Activated T-helper 1 cell treated with Interleukin-2 at 50 U/mL for 16 hours (primary cell): ENCODE results near the gene INTS6.

Source experiments
- DNase-seq: peaks from one replicate; pipeline ENCODE4 v3.0.0-alpha.2; 2020; ENCODE audit warnings: low read depth

INTS6 gene

DNA sequence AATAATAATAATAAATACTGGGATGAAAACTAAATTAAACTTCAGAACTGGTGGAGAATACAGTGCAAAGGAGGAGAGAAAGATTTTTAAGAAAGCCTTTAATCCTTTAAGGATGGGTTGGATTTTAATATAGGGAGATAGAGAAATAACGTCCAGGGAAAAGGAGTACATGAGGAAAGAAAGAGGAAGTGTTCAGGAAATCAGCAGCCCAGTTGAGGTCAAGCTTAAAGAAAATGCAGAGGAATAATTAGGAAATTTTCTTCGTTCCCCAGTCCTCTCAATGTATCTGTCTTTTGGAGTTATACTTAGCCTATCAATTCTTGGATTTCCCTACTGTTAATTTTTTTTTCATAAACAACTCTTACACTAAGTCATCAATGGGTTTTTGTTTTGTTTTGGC lies 47.7 kb downstream of the INTS6 start:
- no peak for DNase-seq

GRCh38 chr13:51397262-51397941 lies 55.4 kb downstream of the INTS6 start:
- DNase-seq = no peak

DNA sequence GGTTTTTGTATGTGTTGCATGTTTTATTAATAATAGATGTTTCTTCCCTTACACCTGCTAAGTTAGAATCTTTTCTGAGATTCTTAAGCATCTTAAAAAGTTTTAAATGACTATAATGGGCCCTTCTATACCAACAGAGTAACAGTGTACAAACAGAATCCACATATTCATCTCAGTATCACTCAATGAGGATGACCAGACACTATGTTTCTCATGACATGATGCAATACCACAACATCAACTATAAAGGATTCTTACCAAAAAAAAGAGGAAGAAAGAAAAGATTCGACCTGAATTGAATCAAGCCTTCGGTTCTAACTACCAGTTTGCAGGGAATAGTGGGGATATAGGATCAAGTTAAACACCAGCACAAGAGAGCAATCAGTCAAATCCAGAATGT lies 56.5 kb downstream of the INTS6 start:
- no peak for DNase-seq

DNA sequence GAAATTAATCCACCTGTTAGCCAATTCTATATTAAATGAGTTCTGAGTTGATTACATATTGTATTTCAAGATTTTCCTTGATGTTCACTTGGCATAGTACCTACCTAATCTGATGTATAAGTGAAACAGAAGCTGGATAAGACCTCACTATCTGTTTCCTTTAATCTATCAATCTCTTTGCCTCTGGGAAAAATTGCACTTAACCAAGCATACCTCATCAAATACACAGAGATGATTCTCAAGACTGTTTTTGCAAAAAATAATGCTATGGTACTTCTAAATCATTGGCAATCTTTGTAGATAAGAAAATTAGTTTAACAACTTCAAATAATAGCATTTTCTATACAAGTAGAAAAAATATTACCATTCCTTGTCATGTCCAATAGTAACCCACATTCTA lies 58.1 kb downstream of the INTS6 start:
- DNase-seq = no peak

DNA sequence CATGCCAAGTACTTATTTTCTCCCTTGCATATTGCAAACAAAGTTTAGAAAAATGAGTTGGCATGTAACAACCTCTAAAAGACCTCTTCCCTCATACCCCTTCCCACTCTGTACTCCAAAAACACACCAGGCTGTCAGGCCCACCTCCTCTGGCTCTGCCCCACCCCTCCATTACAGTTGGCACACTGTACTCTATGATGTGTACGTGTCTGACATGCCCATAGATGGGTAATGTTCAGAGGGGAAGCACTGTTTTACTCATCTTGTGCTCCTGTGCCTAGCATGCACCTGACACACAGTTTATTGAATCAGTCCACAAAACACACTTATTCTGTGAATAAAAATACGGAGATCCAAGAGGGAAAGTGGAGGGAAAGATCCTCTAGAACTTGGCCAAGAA lies 67.7 kb downstream of the INTS6 start:
- no peak for DNase-seq

DNA sequence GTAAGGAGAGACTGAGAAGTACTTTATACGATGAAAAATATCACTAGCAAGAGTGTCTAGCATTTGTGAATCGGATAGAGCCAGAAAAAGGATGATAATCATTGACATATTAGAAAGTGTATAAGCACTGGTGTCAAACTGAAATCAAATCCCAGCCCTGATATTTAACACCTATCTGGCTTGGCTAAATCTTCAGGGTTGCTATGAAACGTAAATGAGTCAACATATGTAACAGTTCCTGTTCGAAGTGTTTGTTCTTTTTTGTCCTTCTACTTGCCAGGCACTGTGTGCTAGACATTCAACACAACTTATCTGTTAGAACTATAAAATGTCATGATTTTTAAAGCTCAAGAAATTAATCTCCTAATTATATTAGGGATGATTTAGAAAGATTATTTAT lies 72.6 kb downstream of the INTS6 start:
- DNase-seq = no peak

GRCh38 chr13:51373451-51373850 lies 79.4 kb downstream of the INTS6 start:
- no peak for DNase-seq

- no peak for DNase-seq
These were observed 81.0 kb downstream of the INTS6 start for GRCh38 chr13:51371768-51372399.

DNA sequence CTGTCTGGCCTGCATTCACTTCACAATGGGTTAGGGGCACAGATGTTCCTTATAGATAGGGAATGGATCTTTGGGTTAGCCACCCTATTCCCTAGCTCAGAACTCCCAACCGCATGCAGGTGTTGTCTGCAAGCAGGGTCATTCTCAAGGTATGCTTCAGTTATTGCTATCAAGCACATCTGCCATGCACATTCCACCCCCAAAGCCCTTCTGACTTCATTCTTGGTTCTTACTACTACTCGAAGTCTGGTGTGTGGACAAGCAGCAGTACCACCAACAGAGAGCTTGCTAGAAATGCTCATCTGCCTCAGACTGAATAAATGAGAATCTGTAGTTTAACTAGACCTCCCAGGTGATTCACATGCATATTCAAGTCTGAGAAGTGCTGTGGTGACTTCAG lies 82.0 kb downstream of the INTS6 start:
- DNase-seq = no peak

DNA sequence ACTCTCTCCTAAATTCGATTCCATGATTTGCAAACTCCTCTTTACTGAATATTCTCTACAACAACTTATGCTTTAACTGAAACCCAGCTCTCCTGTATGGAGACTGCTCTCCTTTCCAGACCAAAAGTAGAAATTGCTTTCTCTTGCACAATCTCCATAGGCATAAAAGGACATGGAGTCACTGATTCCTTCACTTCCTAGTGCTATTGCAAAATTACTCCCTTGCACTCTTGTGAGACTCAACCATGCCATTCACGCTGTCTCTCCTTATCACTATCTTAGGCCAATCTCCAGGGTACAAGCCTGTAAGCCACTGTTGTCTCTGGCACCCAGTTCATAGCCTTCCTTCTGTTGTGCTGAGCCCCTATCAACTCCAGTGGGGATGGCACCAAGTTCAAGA lies 82.7 kb downstream of the INTS6 start:
- DNase-seq = no peak

DNA sequence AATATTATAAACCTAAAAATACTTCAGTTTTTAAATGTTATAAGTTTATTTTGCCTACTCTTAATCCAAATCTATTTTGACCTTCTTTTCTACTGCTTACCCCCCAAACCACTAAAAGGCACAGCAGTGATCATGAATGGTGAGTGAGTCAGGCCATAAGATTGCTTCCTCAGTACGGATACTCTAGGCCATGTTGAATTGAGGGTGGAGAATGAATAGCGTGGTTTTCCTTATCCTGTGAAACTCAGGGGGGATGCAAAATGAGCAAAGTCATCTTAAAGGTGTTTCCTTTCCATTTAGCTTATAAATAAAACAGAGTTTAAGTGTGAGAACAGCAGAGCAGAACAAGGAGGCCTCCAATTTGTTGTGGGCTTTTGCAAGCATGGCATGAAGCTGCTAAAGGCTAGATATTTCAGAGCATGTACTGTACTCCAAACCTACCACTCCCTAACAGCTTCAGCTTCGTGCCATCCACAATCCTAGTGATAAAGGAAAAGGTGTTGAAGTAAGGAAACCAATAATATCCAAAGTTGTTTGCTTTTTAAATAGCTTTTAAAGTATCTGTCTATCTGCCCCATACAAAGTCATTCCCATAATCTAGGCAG lies 88.3 kb downstream of the INTS6 start:
- no peak for DNase-seq

GRCh38 chr13:51363625-51364024 lies 89.2 kb downstream of the INTS6 start:
- DNase-seq = no peak

- DNase-seq = no peak
These were observed 91.7 kb downstream of the INTS6 start for GRCh38 chr13:51361106-51361505.

GRCh38 chr13:51360489-51360888 lies 92.3 kb downstream of the INTS6 start:
- DNase-seq = no peak

- DNase-seq = no peak
These were observed 93.5 kb downstream of the INTS6 start for GRCh38 chr13:51359352-51359751.

GRCh38 chr13:51357928-51358595 lies 94.8 kb downstream of the INTS6 start:
- no peak for DNase-seq

DNA sequence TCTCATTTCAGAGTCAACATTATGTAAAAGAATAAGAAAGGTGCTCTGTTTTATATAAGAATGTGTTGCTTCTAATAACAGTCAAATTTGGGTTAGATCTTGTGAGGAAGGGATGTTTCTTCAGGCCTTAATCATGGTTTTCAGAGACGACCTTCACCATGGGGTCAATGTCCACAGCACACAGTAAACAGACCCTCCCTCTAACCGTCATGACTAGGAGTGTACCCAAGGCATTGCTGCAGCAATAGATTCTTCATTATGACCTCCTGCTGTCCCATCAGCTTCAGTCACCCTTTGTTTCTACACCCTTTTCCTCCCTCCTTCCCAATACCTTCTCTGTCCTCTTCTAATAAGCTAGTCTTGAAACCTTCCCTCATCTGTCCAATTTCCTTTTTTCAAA lies 97.6 kb downstream of the INTS6 start:
- no peak for DNase-seq

- no peak for DNase-seq
These were observed 103.8 kb downstream of the INTS6 start for GRCh38 chr13:51349016-51349415.

DNA sequence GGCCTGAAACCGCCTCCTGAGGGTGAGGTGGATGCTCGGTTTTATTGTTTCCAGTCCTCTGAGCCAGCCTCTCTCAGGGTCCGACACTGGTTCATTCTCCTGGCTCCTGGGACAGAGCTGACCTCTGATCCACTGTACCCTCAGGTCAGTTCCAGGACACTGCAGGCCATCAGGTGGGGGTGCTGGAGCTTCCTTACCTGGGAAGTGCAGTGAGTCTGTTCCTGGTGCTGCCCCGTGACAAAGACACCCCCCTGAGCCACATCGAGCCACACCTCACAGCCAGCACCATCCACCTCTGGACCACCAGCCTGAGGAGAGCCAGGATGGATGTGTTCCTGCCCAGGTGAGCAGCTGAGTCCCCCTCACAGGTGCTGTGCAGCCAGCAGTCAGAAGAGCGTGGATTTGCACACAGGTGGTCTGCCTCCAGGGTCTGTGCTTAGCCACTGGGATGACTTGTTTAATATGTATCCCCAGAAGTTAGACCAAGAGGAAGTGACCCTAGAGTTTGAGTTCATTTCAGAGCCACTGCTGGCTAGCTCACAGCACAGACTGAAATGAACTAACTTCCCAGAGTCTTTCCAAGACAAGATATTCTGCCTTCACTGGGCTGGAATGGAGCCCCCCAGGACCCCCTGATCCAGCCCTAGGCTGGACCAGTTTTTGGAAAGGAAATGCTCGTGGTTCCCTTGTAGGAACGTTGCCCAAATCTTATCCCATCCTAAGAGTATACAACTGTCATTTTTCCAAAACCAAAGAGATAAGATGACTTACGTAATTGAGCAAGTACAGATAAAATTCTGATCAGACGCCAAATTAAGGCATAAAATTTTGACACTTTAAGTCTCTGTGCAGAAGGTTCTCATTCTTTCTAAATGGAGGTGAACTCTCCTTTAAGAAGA lies 104.5 kb downstream of the INTS6 start:
- DNase-seq = no peak

- no peak for DNase-seq
These were observed 105.7 kb downstream of the INTS6 start for GRCh38 chr13:51347099-51347498.

DNA sequence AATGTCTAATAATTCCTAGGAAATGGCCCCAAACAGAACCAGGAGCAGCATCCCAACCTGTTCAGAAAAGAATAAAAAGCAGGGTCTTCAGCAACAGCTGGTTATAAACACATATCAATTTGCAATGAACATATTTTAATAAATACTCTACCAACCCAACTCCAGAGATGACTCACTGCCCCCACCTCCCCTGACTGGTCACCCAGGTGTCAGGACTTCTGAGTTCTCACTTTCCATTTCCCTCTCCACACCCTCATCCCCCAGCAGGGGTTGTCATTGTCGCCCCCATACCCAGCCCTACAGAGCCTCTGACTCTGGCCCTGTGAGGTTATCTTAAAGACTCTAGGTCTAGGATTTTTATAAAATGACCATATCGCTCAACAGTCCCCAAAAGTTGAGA lies 106.4 kb downstream of the INTS6 start:
- DNase-seq = no peak

DNA sequence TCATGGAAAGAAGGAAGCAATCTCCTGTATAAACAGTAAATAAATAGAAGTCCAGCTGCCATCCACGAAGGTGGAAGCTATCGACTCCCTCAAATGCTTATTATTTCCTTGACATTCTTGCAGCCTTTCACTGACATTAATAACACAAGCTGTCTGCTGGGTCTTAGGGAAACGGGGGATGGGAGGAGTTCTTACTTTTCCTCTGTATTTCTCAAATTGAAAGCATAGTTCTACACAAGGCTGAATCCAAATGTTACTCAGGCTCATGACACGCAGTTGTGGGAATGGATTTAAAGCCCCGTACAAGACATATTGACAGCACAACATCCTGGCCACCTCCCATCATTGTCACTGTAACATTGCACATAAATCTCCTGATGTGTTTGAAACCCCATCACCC lies 109.4 kb downstream of the INTS6 start:
- no peak for DNase-seq
